ENCODE results near the gene COL19A1. TPM values are rescaled to one million over a fixed set of nuclear protein-coding genes. Genes with fewer than 3 reads are reported as not detected.
"Not testable (repeated sequence)": the region's sequence is repeated elsewhere in the genome, so short reads cannot be mapped to it uniquely, and the experiment has no call there.

COL19A1 gene
- total and polyA plus RNA-seq, 4 donors, result 1.4 to 6.7 (median 2.9) TPM

DNA sequence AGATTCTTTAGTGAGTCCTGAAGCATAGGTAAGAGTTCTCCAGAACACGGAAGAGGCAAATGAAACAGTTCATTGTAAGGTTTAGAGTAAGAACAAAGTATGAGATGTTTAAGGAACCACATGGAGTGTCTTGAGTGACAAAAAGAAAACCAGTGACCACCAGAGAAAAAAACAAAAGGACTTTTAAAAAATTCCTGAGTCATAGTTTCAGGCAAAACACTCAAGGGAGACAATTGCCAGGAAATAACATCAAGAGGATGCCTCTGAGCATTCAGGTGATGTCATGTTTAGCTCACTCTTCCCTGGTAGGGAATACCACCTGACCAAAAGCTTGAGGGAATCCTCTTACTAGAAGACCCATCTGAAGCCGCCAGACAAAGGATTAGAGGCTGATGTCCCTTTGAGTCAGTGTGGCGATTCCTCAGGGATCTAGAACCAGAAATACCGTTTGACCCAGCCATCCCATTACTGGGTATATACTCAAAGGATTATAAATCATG is 110.3 kb downstream of the COL19A1 start:
- no peak overlapping the region for H3K27ac ChIP-seq (ENCODE audit: low read depth, low read length)
- 88% methylated on average over 1 of the region's 4 CpGs for WGBS (ENCODE audit: insufficient coverage)
- no peaks in the 10 kb centered on the region for H3K4me1 ChIP-seq (ENCODE audit: control insufficient read depth, insufficient read depth, low read length)
- no peak for DNase-seq (ENCODE audit: low read depth in 4 of 6, low spot score in 6 of 6)
- no peaks in the 10 kb centered on the region for H3K9me3 ChIP-seq (ENCODE audit: control insufficient read depth, insufficient read depth, low read length)
- H3K27me3 ChIP-seq (ENCODE audit: control insufficient read depth, insufficient read depth, low read length), result no peaks in the 10 kb centered on the region
- H3K36me3 ChIP-seq (ENCODE audit: control insufficient read depth, insufficient read depth, low read length), result no peaks in the 10 kb centered on the region
- H3K4me3 ChIP-seq (ENCODE audit: low read depth, low read length), result no peak overlapping the region

DNA sequence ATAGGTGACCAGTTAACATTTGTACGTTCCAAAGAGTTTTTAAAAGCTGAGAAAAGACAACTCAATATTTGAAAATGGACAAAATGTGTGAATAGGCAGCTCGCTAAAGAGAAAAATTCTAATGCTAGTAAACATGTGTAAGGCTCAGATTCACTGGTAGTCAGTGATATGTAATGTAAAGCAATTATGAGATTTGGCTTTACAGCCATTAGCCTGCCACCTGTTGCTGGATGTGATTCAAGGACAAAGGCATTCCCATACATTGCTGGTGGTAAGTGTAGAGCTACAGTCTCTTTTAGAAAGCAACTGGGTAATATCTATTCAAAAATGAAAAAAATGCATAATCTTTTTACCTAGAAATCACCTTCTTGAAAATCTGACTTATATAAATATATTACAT is 114.3 kb downstream of the COL19A1 start:
- no peaks in the 10 kb centered on the region for H3K4me1 ChIP-seq (ENCODE audit: control insufficient read depth, insufficient read depth, low read length)
- H3K9me3 ChIP-seq (ENCODE audit: control insufficient read depth, insufficient read depth, low read length), result no peaks in the 10 kb centered on the region
- no peak for DNase-seq (ENCODE audit: low read depth in 4 of 6, low spot score in 6 of 6)
- H3K36me3 ChIP-seq (ENCODE audit: control insufficient read depth, insufficient read depth, low read length), result no peaks in the 10 kb centered on the region
- no peak overlapping the region for H3K4me3 ChIP-seq (ENCODE audit: low read depth, low read length)
- no peaks in the 10 kb centered on the region for H3K27me3 ChIP-seq (ENCODE audit: control insufficient read depth, insufficient read depth, low read length)
- no peak overlapping the region for H3K27ac ChIP-seq (ENCODE audit: low read depth, low read length)
- 100% methylated on average over 1 of the region's 2 CpGs for WGBS (ENCODE audit: insufficient coverage)

DNA sequence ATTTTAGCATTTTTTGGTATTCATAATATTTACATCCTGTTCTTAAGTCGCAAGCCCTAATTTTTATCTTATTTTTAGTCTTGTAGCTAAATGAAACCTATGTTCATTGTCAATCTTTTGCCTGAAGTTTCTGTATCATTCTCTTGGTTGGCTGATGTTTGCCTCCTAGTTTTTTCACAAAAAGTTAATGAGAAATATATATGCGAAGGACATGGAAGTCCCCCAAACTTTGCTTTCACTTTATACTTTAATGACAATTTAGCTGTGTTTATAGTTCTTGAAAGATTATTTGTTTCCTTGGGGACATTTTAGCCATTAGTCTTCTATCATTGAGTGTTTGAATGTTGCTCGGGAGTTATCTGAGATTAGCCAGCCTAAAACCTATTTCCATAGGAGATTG is 118.2 kb downstream of the COL19A1 start:
- DNase-seq (ENCODE audit: low read depth in 4 of 6, low spot score in 6 of 6), result no peak
- no peak overlapping the region for H3K4me3 ChIP-seq (ENCODE audit: low read depth, low read length)
- H3K27ac ChIP-seq (ENCODE audit: low read depth, low read length), result no peak overlapping the region
- H3K27me3 ChIP-seq (ENCODE audit: control insufficient read depth, insufficient read depth, low read length), result no peaks in the 10 kb centered on the region
- no CpG with 5 or more reads among the region's 3 CpGs for WGBS (ENCODE audit: insufficient coverage)
- H3K9me3 ChIP-seq (ENCODE audit: control insufficient read depth, insufficient read depth, low read length), result no peaks in the 10 kb centered on the region
- H3K4me1 ChIP-seq (ENCODE audit: control insufficient read depth, insufficient read depth, low read length), result no peaks in the 10 kb centered on the region
- no peaks in the 10 kb centered on the region for H3K36me3 ChIP-seq (ENCODE audit: control insufficient read depth, insufficient read depth, low read length)

DNA sequence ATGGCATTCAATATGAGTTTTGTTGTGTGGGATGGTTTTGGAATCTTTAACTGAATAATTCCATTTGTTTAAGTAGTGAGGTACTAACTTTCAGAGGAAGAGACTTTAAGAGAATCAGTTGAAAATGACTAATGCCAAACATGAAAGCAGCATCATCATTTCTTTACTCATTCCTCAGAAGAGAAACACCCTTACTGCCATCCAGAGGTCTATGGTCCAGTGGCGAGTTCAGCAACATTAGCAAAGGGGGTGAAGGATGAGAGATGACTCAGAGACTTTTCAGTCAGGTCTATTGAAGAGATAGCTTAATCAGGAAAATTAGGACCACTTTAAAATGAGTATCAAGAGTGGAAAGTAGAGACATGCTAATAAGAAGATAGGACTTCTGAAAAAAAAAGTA is 118.8 kb downstream of the COL19A1 start:
- 100% methylated on average over 1 of the region's 1 CpG for WGBS (ENCODE audit: insufficient coverage)
- no peaks in the 10 kb centered on the region for H3K9me3 ChIP-seq (ENCODE audit: control insufficient read depth, insufficient read depth, low read length)
- H3K27ac ChIP-seq (ENCODE audit: low read depth, low read length), result no peak overlapping the region
- no peaks in the 10 kb centered on the region for H3K4me1 ChIP-seq (ENCODE audit: control insufficient read depth, insufficient read depth, low read length)
- H3K27me3 ChIP-seq (ENCODE audit: control insufficient read depth, insufficient read depth, low read length), result no peaks in the 10 kb centered on the region
- no peaks in the 10 kb centered on the region for H3K36me3 ChIP-seq (ENCODE audit: control insufficient read depth, insufficient read depth, low read length)
- no peak overlapping the region for H3K4me3 ChIP-seq (ENCODE audit: low read depth, low read length)
- DNase-seq (ENCODE audit: low read depth in 4 of 6, low spot score in 6 of 6), result no peak

DNA sequence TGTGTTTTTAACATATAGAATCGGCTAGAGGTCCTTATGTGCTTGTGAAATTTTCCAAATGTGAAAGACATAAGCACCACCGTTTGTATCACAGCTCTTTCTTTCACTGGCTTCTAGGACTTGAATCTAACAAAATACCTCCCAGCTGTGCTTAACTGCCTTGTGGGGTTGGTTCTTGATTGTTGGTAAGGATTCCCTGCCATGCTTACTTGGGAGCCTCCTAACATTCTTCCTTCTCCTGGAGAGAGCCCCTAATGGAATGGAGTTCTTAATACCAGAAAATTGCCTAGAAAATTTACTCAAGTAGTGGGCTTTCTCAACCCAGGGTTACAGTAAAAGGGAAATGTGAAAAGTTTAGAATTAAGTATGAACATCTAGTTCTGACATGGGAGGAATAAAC is 121.2 kb downstream of the COL19A1 start:
- no peak for DNase-seq (ENCODE audit: low read depth in 4 of 6, low spot score in 6 of 6)
- H3K9me3 ChIP-seq (ENCODE audit: control insufficient read depth, insufficient read depth, low read length), result no peaks in the 10 kb centered on the region
- no peaks in the 10 kb centered on the region for H3K4me1 ChIP-seq (ENCODE audit: control insufficient read depth, insufficient read depth, low read length)
- H3K4me3 ChIP-seq (ENCODE audit: low read depth, low read length), result no peak overlapping the region
- no peaks in the 10 kb centered on the region for H3K27me3 ChIP-seq (ENCODE audit: control insufficient read depth, insufficient read depth, low read length)
- no peak overlapping the region for H3K27ac ChIP-seq (ENCODE audit: low read depth, low read length)
- H3K36me3 ChIP-seq (ENCODE audit: control insufficient read depth, insufficient read depth, low read length), result no peaks in the 10 kb centered on the region
- WGBS (ENCODE audit: insufficient coverage), result 80% methylated on average over 1 of the region's 2 CpGs

DNA sequence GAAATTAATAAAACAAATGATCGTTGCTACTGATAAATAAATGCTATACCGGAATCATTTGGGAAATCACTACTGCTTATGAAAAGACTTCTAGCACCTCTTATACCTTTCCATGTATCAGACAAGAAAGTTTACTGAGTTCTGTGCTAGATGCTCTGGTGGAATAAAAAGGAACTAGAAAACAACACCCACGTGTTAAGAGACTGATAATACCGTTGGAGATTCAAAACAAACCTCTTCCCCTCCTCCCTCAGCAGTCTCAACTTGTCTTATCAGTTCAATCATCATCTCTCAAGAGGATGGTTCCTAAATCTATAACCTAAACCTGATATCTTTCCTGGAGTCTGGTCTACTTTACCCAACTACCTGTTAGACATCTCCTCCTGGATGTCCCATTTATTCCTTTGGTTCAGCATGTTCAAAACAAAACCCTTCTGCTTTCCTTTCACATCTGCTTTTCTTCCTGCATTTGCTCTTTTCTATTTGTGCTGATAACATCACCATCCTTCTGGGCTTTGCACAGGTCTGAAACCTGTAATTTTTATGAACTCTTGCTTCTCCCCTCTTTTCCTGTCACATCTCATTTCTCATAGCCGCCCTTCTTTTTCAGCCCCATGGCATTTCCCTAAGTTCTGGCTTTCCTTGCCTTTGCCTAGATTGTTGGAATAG is 122.2 kb downstream of the COL19A1 start:
- Histone ChIP-seq H3K4me1 (ENCODE audit: control insufficient read depth, insufficient read depth, low read length) (no peaks in the 10 kb centered on the region), H3K4me3 (ENCODE audit: low read depth, low read length) (no peak overlapping the region), H3K27me3 (ENCODE audit: control insufficient read depth, insufficient read depth, low read length) (no peaks in the 10 kb centered on the region), H3K9me3 (ENCODE audit: control insufficient read depth, insufficient read depth, low read length) (no peaks in the 10 kb centered on the region), H3K27ac (ENCODE audit: low read depth, low read length) (no peak overlapping the region), H3K36me3 (ENCODE audit: control insufficient read depth, insufficient read depth, low read length) (no peaks in the 10 kb centered on the region)
- no peak for DNase-seq (ENCODE audit: low read depth in 4 of 6, low spot score in 6 of 6)
- 100% methylated on average over 1 of the region's 5 CpGs for WGBS (ENCODE audit: insufficient coverage)

DNA sequence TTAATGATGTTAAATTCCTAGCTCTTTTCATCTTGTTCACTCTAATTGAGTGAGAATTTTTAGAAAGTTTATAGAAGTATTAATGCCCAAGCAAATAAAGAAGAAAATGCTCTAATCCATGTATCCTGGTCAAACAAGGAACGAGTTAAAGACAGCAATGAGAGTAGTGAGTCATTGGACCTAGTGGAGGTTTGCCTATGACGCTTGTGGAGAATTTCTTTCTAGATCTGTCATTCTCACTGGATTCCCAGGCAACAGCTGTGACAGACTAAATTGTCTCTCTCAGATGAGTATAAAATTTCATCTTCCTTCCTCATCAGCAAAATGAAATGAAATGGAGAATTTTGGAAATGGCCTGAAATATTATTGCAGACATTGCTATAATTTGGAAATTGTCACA is 127.9 kb downstream of the COL19A1 start:
- no peak for DNase-seq (ENCODE audit: low read depth in 4 of 6, low spot score in 6 of 6)
- H3K4me1 ChIP-seq (ENCODE audit: control insufficient read depth, insufficient read depth, low read length), result no peaks in the 10 kb centered on the region
- no peak overlapping the region for H3K4me3 ChIP-seq (ENCODE audit: low read depth, low read length)
- WGBS (ENCODE audit: insufficient coverage), result 60% methylated on average over 1 of the region's 2 CpGs
- no peak overlapping the region for H3K27ac ChIP-seq (ENCODE audit: low read depth, low read length)
- H3K27me3 ChIP-seq (ENCODE audit: control insufficient read depth, insufficient read depth, low read length), result no peaks in the 10 kb centered on the region
- no peaks in the 10 kb centered on the region for H3K36me3 ChIP-seq (ENCODE audit: control insufficient read depth, insufficient read depth, low read length)
- no peaks in the 10 kb centered on the region for H3K9me3 ChIP-seq (ENCODE audit: control insufficient read depth, insufficient read depth, low read length)

DNA sequence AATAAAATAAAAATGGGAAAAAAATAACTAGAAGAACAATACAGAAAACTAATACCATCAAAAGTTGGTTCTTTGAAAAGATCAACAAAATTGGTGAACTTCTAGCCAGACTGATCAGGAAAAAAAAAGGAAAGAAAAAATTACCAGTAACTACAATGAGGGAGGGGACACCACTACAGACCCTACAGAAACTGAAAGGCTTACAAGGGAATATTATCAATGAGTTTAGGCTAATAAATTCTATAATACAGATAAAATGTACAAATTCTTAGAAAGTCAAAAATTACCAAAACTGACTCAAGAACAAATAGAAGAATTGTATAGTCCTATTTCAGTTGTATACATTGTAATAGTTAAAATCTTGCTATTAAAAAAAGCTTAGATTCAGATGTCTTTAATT is 141.8 kb downstream of the COL19A1 start:
- Histone ChIP-seq H3K27me3 (ENCODE audit: control insufficient read depth, insufficient read depth, low read length) (no peaks in the 10 kb centered on the region), H3K4me3 (ENCODE audit: low read depth, low read length) (no peak overlapping the region), H3K27ac (ENCODE audit: low read depth, low read length) (no peak overlapping the region), H3K36me3 (ENCODE audit: control insufficient read depth, insufficient read depth, low read length) (no peaks in the 10 kb centered on the region), H3K4me1 (ENCODE audit: control insufficient read depth, insufficient read depth, low read length) (no peaks in the 10 kb centered on the region), H3K9me3 (ENCODE audit: control insufficient read depth, insufficient read depth, low read length) (peaks cover 6% of the 10 kb centered on the region)
- no peak for DNase-seq (ENCODE audit: low read depth in 4 of 6, low spot score in 6 of 6)

DNA sequence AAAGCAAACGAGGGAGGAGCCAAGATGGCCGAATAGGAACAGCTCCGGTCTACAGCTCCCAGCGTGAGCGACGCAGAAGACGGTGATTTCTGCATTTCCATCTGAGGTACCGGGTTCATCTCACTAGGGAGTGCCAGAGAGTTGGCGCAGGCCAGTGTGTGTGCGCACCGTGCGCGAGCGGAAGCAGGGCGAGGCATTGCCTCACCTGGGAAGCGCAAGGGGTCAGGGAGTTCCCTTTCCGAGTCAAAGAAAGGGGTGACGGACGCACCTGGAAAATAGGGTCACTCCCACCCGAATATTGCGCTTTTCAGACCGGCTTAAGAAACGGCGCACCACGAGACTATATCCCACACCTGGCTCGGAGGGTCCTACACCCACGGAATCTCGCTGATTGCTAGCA is 144.0 kb downstream of the COL19A1 start:
- not testable (repeated sequence) for H3K36me3 ChIP-seq (ENCODE audit: control insufficient read depth, insufficient read depth, low read length); H3K27ac ChIP-seq (ENCODE audit: low read depth, low read length); H3K4me1 ChIP-seq (ENCODE audit: control insufficient read depth, insufficient read depth, low read length); H3K4me3 ChIP-seq (ENCODE audit: low read depth, low read length); H3K9me3 ChIP-seq (ENCODE audit: control insufficient read depth, insufficient read depth, low read length); DNase-seq (ENCODE audit: low read depth in 4 of 6, low spot score in 6 of 6); H3K27me3 ChIP-seq (ENCODE audit: control insufficient read depth, insufficient read depth, low read length)
- WGBS (ENCODE audit: insufficient coverage), result 98% methylated on average over 16 of the region's 28 CpGs

DNA sequence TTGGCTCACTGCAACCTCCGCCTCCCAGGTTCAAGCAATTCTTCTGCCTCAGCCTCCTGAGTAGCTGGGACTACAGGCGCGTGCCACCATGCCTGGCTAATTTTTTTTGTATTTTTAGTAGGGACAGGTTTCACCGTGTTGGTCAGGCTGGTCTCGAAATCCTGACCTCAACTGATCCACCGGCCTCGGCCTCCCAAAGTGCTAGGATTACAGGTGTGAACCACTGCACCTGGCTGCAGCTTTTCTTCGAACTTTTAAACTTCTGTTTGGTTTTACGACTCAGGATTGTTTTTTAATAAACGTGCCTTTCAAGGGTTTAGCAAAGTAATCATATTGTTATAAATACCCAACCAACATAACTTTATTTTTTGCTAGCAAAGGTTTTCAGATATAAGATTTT is 156.8 kb downstream of the COL19A1 start:
- H3K27ac ChIP-seq (ENCODE audit: low read depth, low read length); H3K4me3 ChIP-seq (ENCODE audit: low read depth, low read length); H3K27me3 ChIP-seq (ENCODE audit: control insufficient read depth, insufficient read depth, low read length); H3K36me3 ChIP-seq (ENCODE audit: control insufficient read depth, insufficient read depth, low read length); H3K4me1 ChIP-seq (ENCODE audit: control insufficient read depth, insufficient read depth, low read length); DNase-seq (ENCODE audit: low read depth in 4 of 6, low spot score in 6 of 6); H3K9me3 ChIP-seq (ENCODE audit: control insufficient read depth, insufficient read depth, low read length): not testable (repeated sequence)
- WGBS (ENCODE audit: insufficient coverage), result 97% methylated on average over 4 of the region's 10 CpGs
